Heart left ventricle (tissue), 16 donors: Measurements from ENCODE around the gene MGAT4B. TPM values are rescaled to one million over a fixed set of nuclear protein-coding genes. Genes with fewer than 3 reads are reported as not detected.

Source experiments
- ATAC-seq, 4 donors: fragments of 200-7000 bp; cut with Tn5 transposase; one replicate each; pipeline ENCODE4 v1.9.1; 2020 to 2022; ENCODE audit warnings: moderate library complexity in 4 of 4, mild to moderate bottlenecking in 3 of 4, moderate number of reproducible peaks in 1 of 4
- DNase-seq, 5 donors: peaks; one replicate each; pipeline ENCODE4 v3.0.0-alpha.2; 2020
- H3K27ac ChIP-seq, 12 donors: fragments of 200-600 bp; sonication (generic) in 4 of 12; one replicate each; pipeline versions ENCODE4 v1.5.0 to v1.8.0; 2016 to 2022; ENCODE audit warnings: mild to moderate bottlenecking in 2 of 12
- H3K27me3 ChIP-seq, 9 donors: fragments of 200-600 bp; sonication (generic) in 2 of 9; one replicate each; pipeline versions ENCODE4 v1.5.1 to v1.8.0; 2016 to 2022; ENCODE audit warnings: mild to moderate bottlenecking in 3 of 9
- H3K36me3 ChIP-seq, 9 donors: fragments of 200-600 bp; sonication (generic) in 2 of 9; one replicate each; pipeline versions ENCODE4 v1.5.0 to v1.8.0; 2018 to 2022; ENCODE audit warnings: mild to moderate bottlenecking in 2 of 9
- H3K4me1 ChIP-seq, 12 donors: fragments of 200-600 bp; sonication (generic) in 4 of 12; one replicate each; pipeline versions ENCODE4 v1.5.0 to v1.8.0; 2016 to 2022; ENCODE audit warnings: mild to moderate bottlenecking in 3 of 12
- H3K4me3 ChIP-seq, 12 donors: fragments of 200-600 bp; sonication (generic) in 4 of 12; one replicate each; pipeline versions ENCODE4 v1.5.0 to v1.8.0; 2017 to 2022; ENCODE audit warnings: mild to moderate bottlenecking in 9 of 12, moderate library complexity in 4 of 12
- H3K9me3 ChIP-seq, 12 donors: fragments of 200-600 bp; sonication (generic) in 4 of 12; one replicate each; pipeline versions ENCODE4 v1.5.0 to v1.8.0; 2016 to 2022; ENCODE audit warnings: mild to moderate bottlenecking in 1 of 12
- POLR2A ChIP-seq, 2 donors: fragments of 450-650 bp; IDR thresholded peaks; one replicate each; pipeline ENCODE4 v1.6.1; 2017; ENCODE audit warnings: antibody characterized with exemption in 2 of 2, mild to moderate bottlenecking in 2 of 2, moderate library complexity in 2 of 2
- WGBS, 4 donors: extraction: QIAGEN DNeasy Blood & Tissue Kit in 2 of 4; methylation state at CpG; one replicate each; pipeline versions ENCODE4 v1.1.5 to v1.1.7; 2013 to 2018; 5-methylcytosine and 5-hydroxymethylcytosine counted together
- intact Hi-C, 10 donors: fragments of 100-400 bp; cut with DNase I; formaldehyde crosslinking; loops; one replicate each; pipeline versions ENCODE4 v1.11.1 to v1.14.2; 2022
- polyA plus RNA-seq, 2 donors: library from polyadenylated mRNA; stranded (reverse); fragments of 200-250 nt; gene quantifications; one replicate each; pipeline ENCODE4 v1.2.3, GENCODE V29; 2013
- total RNA-seq, 9 donors: library from RNA; depleted of rRNA in 2 of 9; stranded (reverse); fragments of >200 nt in 2 of 9; fragmentation: NEBNext Ultra II Directional in 3 of 9; extraction: Animal tissue kit (Norgen Biotek cat#: 25700) in 3 of 9; gene quantifications; one replicate each; pipeline versions ENCODE4 v1.1.0 to v1.2.4, GENCODE V29; 2016 to 2023
- TF ChIP-seq, protein P1 (sequence below), 12 donors: fragments of 200-600 bp; sonication (generic) in 4 of 12; IDR thresholded peaks; one replicate each; pipeline versions ENCODE4 v1.5.0 to v1.8.0; 2018 to 2022; ENCODE audit warnings: antibody characterized with exemption in 12 of 12, mild to moderate bottlenecking in 5 of 12
- donor health status: ischemic (EF 13 %, LVEDD 7.1; RV severe dilation, severe dysfunction).
- donor health status: healthy with polysubstance abuse.
- donor health status: DM: no; HTN: yes; CAD: no.
- donor health status: DM: no; HTN: no; CAD: no.
- donor health status: ischemic (EF 25% LVEDD 6.9; RV normal size, moderate dysfunction).
- donor health status: ischemic (EF 25% LVEDD 5.7; RV mildly dilated, moderate dysfunction).
- donor health status: healthy.
- donor health status: DM: yes; HTN: yes; CAD: no.
- donor health status: ischemic (EF 35%, LVEDD 5.7; RV mildly dilated, moderate dysfunction).
- donor health status: nonischemic (EF 11% LVEDD 7.7; RV severe dilation, severe dysfunction).
- donor health status: DM: yes; HTN: yes; CAD: no.
- donor health status: PGD.
- donor health status: ischemic (EF 29% LVEDD 5.4; RV normal size, mild dysfunction).
- donor health status: nonischemic (EF 23%, LVEDD 6.1; RV moderate dilation, normal function).

MGAT4B gene
- total and polyA plus RNA-seq, 11 donors, result 49.6 to 209 (median 105) TPM

DNA sequence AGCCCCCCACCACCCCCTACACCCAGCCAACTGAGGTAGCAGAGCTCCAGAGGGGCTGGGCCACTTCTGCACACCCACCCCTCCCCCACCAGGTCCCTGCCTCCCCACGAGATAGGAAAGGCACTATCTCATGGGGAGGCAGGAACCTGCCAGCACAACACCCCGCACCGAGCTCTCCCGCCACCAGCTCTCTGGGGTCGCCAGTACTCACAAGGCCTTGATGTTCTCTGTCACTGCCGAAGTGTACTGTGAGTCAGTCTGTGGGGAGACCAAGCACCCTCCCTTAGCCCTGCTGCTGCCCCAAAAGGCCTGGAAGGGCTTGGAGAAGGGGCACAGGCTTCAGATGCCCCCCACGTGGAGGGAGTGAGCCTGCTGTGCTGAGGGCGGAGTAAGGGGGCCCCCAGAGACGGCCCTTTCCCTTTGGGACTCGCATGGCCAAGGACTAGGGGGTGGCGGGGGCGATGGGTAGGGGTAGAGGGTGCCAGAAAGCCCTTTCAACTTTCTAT lies 5.9 kb downstream of the MGAT4B start:
- no peaks in the 10 kb centered on the region for H3K9me3 ChIP-seq
- TF ChIP-seq, protein P1, sequence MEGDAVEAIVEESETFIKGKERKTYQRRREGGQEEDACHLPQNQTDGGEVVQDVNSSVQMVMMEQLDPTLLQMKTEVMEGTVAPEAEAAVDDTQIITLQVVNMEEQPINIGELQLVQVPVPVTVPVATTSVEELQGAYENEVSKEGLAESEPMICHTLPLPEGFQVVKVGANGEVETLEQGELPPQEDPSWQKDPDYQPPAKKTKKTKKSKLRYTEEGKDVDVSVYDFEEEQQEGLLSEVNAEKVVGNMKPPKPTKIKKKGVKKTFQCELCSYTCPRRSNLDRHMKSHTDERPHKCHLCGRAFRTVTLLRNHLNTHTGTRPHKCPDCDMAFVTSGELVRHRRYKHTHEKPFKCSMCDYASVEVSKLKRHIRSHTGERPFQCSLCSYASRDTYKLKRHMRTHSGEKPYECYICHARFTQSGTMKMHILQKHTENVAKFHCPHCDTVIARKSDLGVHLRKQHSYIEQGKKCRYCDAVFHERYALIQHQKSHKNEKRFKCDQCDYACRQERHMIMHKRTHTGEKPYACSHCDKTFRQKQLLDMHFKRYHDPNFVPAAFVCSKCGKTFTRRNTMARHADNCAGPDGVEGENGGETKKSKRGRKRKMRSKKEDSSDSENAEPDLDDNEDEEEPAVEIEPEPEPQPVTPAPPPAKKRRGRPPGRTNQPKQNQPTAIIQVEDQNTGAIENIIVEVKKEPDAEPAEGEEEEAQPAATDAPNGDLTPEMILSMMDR (IDR thresholded peaks at IDR 0.05), result no peak
- no peak for TF ChIP-seq POLR2A (IDR thresholded peaks at IDR 0.05)
- H3K36me3 ChIP-seq, result peaks cover 7 to 56% (median 42%) of the 10 kb centered on the region in 9 donors
- intact Hi-C loops, result loop anchor here in 6 of 10 donors (5.0 to 10.0 kb wide), 3 partner anchors 54 to 107 kb away; partner anchors contain the start of genes TBC1D9B (in 6 of the 6) and MRNIP (in 1 of the 6)
- 63 to 90% (median 76%) methylated on average over 6 to 12 of the region's 12 CpGs for WGBS, 4 donors
- peaks cover 0 to 53% (median 47%) of the 10 kb centered on the region in 12 donors for H3K4me1 ChIP-seq
- peak in 2 of 5 donors; percentile 25 to 34 for DNase-seq
- no peak overlapping the region for H3K4me3 ChIP-seq
- H3K27me3 ChIP-seq, result no peaks in the 10 kb centered on the region
- no peak for ATAC-seq
- no peak overlapping the region for H3K27ac ChIP-seq

DNA sequence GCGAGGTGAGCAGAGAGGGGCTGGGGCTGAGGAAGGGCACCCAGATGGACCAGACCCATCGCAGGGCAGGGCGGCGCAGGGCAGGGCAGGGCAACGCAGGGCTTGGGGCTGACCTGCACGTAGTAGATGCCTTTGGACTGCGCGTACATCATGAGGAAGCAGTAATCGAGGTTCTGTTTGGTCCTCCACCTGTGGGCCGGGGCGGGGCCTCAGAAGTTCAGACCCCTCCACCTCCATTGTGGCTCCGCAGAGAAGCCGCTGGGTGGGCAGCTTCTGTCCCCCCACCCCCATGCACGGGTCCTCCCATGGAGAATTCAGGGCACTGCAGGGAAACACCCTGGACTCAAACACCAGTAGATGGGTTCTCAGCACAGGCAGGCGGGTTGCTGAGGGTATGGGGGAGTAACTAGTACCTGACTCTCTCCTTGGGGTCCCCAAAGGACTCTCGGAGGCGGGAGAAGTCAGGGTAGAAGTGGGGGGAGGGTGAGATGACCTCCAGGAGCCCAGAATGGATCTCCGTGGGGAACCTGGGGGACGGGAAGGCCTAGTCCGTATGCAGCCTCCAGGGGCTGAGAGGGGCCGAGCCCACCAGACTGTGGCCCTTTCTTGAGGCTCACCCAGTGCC lies 6.5 kb downstream of the MGAT4B start:
- 95 to 96% (median 95%) methylated on average over 20 to 21 of the region's 21 CpGs for WGBS, 4 donors
- intact Hi-C loops, result loop anchor here in 6 of 10 donors (5.0 to 10.0 kb wide), 3 partner anchors 55 to 107 kb away; partner anchors contain the start of genes TBC1D9B (in 6 of the 6) and MRNIP (in 1 of the 6)
- H3K9me3 ChIP-seq, result no peaks in the 10 kb centered on the region
- peaks cover 4 to 55% (median 47%) of the 10 kb centered on the region in 12 donors for H3K4me1 ChIP-seq
- H3K27ac ChIP-seq, result no peak overlapping the region
- TF ChIP-seq, protein P1 (IDR thresholded peaks at IDR 0.05), result no peak
- no peak for TF ChIP-seq POLR2A (IDR thresholded peaks at IDR 0.05)
- no peak overlapping the region for H3K4me3 ChIP-seq
- ATAC-seq (no peak), DNase-seq (peak in 2 of 5 donors; percentile 23 to 53)
- no peaks in the 10 kb centered on the region for H3K27me3 ChIP-seq
- H3K36me3 ChIP-seq, result peaks cover 7 to 56% (median 42%) of the 10 kb centered on the region in 9 donors

DNA sequence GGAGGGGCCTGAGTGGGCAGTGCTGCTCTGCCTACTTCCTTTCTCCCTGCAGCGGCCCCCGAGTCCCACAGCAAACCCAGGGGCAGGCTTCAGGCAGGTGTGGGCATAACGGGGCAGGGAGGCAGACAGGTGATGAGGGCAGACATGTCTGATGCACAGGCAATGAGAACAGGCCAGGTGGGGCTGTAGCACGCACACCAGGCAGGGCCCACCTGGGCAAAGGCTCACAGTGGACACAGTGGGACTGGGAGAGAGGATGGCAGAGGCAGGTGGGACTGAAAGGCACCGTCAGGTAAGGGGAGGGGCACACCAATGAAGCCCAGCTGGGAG lies 7.1 kb downstream of the MGAT4B start:
- no peak overlapping the region for H3K4me3 ChIP-seq
- no peaks in the 10 kb centered on the region for H3K27me3 ChIP-seq
- TF ChIP-seq, protein P1 (IDR thresholded peaks at IDR 0.05), result no peak
- TF ChIP-seq POLR2A (IDR thresholded peaks at IDR 0.05), result no peak
- DNase-seq (peak in 1 of 5 donors; percentile 10), ATAC-seq (no peak)
- H3K9me3 ChIP-seq, result no peaks in the 10 kb centered on the region
- peaks cover 5 to 55% (median 47%) of the 10 kb centered on the region in 12 donors for H3K4me1 ChIP-seq
- H3K27ac ChIP-seq, result no peak overlapping the region
- 89 to 97% (median 92%) methylated on average over 5 of the region's 5 CpGs for WGBS, 4 donors
- H3K36me3 ChIP-seq, result peaks cover 7 to 56% (median 42%) of the 10 kb centered on the region in 9 donors
- intact Hi-C loops, result loop anchor here in 3 of 10 donors (5.0 kb wide), 1 partner anchor 37 kb away; no protein-coding TSS in a partner anchor
